Right lobe of liver (tissue), 6 donors: Measurements from ENCODE around the gene PTAR1. TPM values are rescaled to one million over a fixed set of nuclear protein-coding genes. Genes with fewer than 3 reads are reported as not detected.

Experiments
- ATAC-seq, 4 donors: fragments of 200-7000 bp; cut with Tn5 transposase; one replicate each; pipeline ENCODE4 v1.9.1; 2020; ENCODE audit warnings: mild to moderate bottlenecking in 4 of 4, moderate library complexity in 4 of 4
- DNase-seq, 3 donors: peaks; one replicate each; pipeline ENCODE4 v3.0.0-alpha.2; 2020
- H3K27ac ChIP-seq, 3 donors: fragments of 200-600 bp; one replicate each; pipeline ENCODE4 v1.8.0; 2022
- H3K27me3 ChIP-seq, 2 donors: fragments of 200-600 bp; one replicate each; pipeline ENCODE4 v1.8.0; 2022
- H3K36me3 ChIP-seq, 4 donors: fragments of 200-600 bp; sonication (generic) in 1 of 4; one replicate each; pipeline versions ENCODE4 v1.5.1 to v1.8.0; 2017 to 2022; ENCODE audit warnings: control low read depth in 1 of 4
- H3K4me1 ChIP-seq, 4 donors: fragments of 200-600 bp; sonication (generic) in 1 of 4; one replicate each; pipeline versions ENCODE4 v1.5.1 to v1.8.0; 2017 to 2022; ENCODE audit warnings: control low read depth in 1 of 4
- H3K4me3 ChIP-seq, 3 donors: fragments of 200-600 bp; one replicate each; pipeline ENCODE4 v1.8.0; 2022
- H3K9me3 ChIP-seq, 4 donors: fragments of 200-600 bp; sonication (generic) in 1 of 4; one replicate each; pipeline versions ENCODE4 v1.5.1 to v1.8.0; 2017 to 2022; ENCODE audit warnings: control low read depth in 1 of 4
- CTCF ChIP-seq, 4 donors: fragments of 200-600 bp in 3 of 4; fragments of 450-650 bp in 1 of 4; IDR thresholded peaks; one replicate each; pipeline versions ENCODE4 v1.5.1 to v1.8.0; 2016 to 2022; ENCODE audit warnings: antibody characterized with exemption in 4 of 4, mild to moderate bottlenecking in 2 of 4
- POLR2A ChIP-seq: fragments of 450-650 bp; IDR thresholded peaks from one replicate; pipeline ENCODE4 v1.6.1; 2017; ENCODE audit warnings: antibody characterized with exemption, mild to moderate bottlenecking
- WGBS: methylation state at CpG from one replicate; pipeline ENCODE4 v1.1.6; 2018; ENCODE audit warnings: low coverage, low lambda C conversion rate; ENCODE audit not compliant: insufficient coverage; ENCODE audit errors: missing lambda C conversion rate; 5-methylcytosine and 5-hydroxymethylcytosine counted together
- intact Hi-C, 2 donors: fragments of 100-400 bp; cut with DNase I; formaldehyde crosslinking; loops; one replicate each; pipeline versions ENCODE4 v1.11.2 to v1.14.1; 2022
- total RNA-seq, 6 experiments: library from RNA; depleted of rRNA in 2 of 6; stranded (reverse); fragments of >200 nt in 2 of 6; fragmentation: NEBNext Ultra II Directional in 3 of 6; extraction: Animal tissue kit (Norgen Biotek cat#: 25700) in 3 of 6; gene quantifications; one replicate each; pipeline versions ENCODE4 v1.1.0 to v1.2.4, GENCODE V29; 2016 to 2023
- donor health status: DM: no; HTN: yes; CAD: no.
- donor health status: DM: no; HTN: no; CAD: no.
- donor health status: DM: no; HTN: no; CAD: no.
- donor health status: DM: no; HTN: yes; CAD: no.
- donor health status: DM: no; HTN: yes; CAD: no.

PTAR1 gene
- total RNA-seq, 6 experiments from 2014 or later, result 21.5 to 33.3 (median 27.0) TPM

DNA sequence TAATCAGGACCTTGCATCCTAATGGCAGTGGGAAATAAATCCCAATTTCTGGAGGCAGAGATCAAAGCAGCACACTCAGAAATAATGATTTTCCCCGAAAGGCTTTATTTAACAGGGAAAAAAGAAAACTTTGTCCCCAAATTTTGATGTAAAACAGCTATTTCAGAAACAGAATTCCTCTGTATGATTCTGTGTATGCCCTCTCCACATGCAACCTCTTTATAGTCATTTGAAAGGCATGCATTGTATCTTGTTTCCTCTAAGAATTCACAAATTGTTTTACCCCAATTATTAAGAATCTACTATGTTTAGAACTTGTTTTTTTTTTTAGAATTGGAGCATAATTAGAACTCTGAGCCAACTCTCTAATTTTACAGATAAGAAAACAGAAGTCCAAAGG is 2.7 kb upstream of the PTAR1 start:
- DNase-seq (no peak), ATAC-seq (no peak)
- Histone ChIP-seq H3K27me3 (no peaks in the 10 kb centered on the region), H3K36me3 (no peaks in the 10 kb centered on the region), H3K4me3 (no peak overlapping the region), H3K4me1 (peaks cover 0 to 10% (median 5%) of the 10 kb centered on the region in 4 donors), H3K27ac (no peak overlapping the region), H3K9me3 (no peaks in the 10 kb centered on the region)
- 75% methylated on average over 1 of the region's 1 CpG for WGBS
- TF ChIP-seq POLR2A (no peak), CTCF (IDR thresholded peaks at IDR 0.05) (no peak)
- intact Hi-C loops, result loop anchor here in 1 of 2 donors (5.0 kb wide), 1 partner anchor 95 kb away; no protein-coding TSS in a partner anchor

DNA sequence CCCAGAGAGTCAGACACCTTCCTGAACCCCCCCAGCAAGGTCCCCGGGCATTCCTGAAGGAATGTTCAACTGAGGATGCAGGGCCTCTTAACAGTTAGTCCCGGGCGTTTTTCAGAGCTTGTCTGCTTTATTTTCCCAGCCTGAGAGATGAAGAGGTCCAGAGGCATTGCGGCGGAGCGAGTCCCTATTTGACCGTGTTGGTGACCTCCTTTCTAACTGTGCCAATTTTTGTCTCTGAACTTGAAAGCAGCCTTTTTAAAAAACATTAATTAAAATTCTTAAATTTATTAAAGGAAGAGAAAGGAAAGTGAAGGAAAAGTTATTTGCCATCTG is 433 bp upstream of the PTAR1 start:
- peak; percentile 3 to 41 (median 16) for ATAC-seq
- intact Hi-C loops, result loop anchor here in 1 of 2 donors (5.0 kb wide), 1 partner anchor 93 kb away; no protein-coding TSS in a partner anchor
- no peak for TF ChIP-seq CTCF (IDR thresholded peaks at IDR 0.05)
- TF ChIP-seq POLR2A, result no peak
- 4% methylated on average over 7 of the region's 7 CpGs for WGBS
- DNase-seq, result no peak
- peak overlapping the region; percentile 77 to 80 (median 79) for H3K4me3 ChIP-seq
- no peaks in the 10 kb centered on the region for H3K27me3 ChIP-seq
- H3K36me3 ChIP-seq, result no peaks in the 10 kb centered on the region
- H3K27ac ChIP-seq, result peak overlapping the region; percentile 71 to 97 (median 96)
- peaks cover 0 to 11% (median 5%) of the 10 kb centered on the region in 4 donors for H3K4me1 ChIP-seq
- H3K9me3 ChIP-seq, result no peaks in the 10 kb centered on the region

- peak overlapping the region; percentile 77 to 80 (median 79) for H3K4me3 ChIP-seq
- peak; percentile 1 to 4 (median 2) for ATAC-seq
- WGBS, result 0% methylated on average over 5 of the region's 5 CpGs
- no peaks in the 10 kb centered on the region for H3K9me3 ChIP-seq
- peaks cover 0 to 11% (median 5%) of the 10 kb centered on the region in 4 donors for H3K4me1 ChIP-seq
- no peak for DNase-seq
- TF ChIP-seq POLR2A (no peak), CTCF (IDR thresholded peaks at IDR 0.05) (no peak)
- H3K27me3 ChIP-seq, result no peaks in the 10 kb centered on the region
- intact Hi-C loops, result loop anchor here in 1 of 2 donors (10.0 kb wide), 1 partner anchor 84 kb away; the partner anchor contains the start of gene APBA1
- no peaks in the 10 kb centered on the region for H3K36me3 ChIP-seq
- peak overlapping the region; percentile 96 to 97 (median 96) for H3K27ac ChIP-seq
Observed at GRCh38 chr9:69759021-69759420, 790 bp downstream of the PTAR1 start.

GRCh38 chr9:69757996-69758675 is 1.7 kb downstream of the PTAR1 start:
- intact Hi-C loops, result loop anchor here in 1 of 2 donors (10.0 kb wide), 1 partner anchor 83 kb away; the partner anchor contains the start of gene APBA1
- no peak for DNase-seq
- Histone ChIP-seq H3K36me3 (no peaks in the 10 kb centered on the region), H3K4me3 (peak overlapping the region in 2 of 3 donors; percentile 77 to 80), H3K4me1 (peaks cover 0 to 12% (median 6%) of the 10 kb centered on the region in 4 donors), H3K27me3 (no peaks in the 10 kb centered on the region), H3K27ac (no peak overlapping the region), H3K9me3 (no peaks in the 10 kb centered on the region)
- TF ChIP-seq POLR2A (no peak), CTCF (IDR thresholded peaks at IDR 0.05) (no peak)
- no peak for ATAC-seq
- WGBS, result 70% methylated on average over 6 of the region's 6 CpGs
